ENCODE data around the gene MIEF2.
A peak's percentile ranks its signal among the peaks of the same experiment; 100 is the strongest.
"Not testable (repeated sequence)": the region's sequence is repeated elsewhere in the genome, so short reads cannot be mapped to it uniquely, and the experiment has no call there.

The MIEF2 gene

DNA sequence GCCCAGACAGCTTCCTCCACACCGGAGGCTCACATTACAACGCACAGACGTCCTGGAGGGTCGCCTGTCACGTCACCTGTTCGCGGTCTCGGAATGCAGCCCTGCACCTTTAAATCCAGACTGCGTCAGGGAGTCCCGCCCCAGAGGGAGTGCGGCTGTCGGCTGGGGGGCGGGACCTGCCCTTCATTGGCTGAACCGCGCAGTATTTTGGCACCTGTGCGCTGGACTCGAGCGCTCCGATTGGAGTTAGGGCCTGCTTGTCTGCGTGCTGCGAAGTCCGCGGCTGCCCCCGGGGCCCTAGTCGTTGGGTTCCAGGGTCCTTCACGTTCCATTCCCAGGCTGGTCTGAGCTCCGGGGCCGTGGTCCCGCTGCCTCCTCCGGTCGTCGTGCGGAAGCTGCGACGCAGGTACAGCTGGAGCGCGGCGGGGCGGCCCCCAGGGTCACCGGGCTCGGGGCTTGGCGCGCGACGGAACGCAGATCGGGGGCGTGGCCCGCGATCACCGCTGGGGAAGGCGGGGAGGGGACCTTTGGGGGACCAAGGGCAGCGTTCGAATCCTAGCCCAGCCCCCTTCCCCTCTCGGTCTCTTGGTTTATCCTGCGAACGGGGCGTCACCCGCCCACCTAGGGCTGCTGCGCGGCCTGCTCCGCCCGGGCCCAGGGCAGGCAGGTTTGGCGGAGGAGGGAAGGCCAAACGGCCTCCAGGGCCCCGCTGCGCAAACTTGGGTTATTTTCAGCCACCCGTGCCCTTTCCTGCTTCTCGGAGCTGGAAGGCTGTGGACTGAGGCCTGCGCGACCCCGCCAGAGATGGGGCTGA lies at the start of gene MIEF2:
TSS of gene MIEF2 (plus strand) at position 331 of the 814 bp plus-strand sequence. CDS start 2,059 bp downstream, outside the sequence.
- peak; percentile 65 for DNase-seq (ENCODE audit: low read depth)

GRCh38 chr17:18213666-18214270 lies 46.7 kb upstream of the MIEF2 start:
- no peak for DNase-seq (ENCODE audit: low read depth)

DNA sequence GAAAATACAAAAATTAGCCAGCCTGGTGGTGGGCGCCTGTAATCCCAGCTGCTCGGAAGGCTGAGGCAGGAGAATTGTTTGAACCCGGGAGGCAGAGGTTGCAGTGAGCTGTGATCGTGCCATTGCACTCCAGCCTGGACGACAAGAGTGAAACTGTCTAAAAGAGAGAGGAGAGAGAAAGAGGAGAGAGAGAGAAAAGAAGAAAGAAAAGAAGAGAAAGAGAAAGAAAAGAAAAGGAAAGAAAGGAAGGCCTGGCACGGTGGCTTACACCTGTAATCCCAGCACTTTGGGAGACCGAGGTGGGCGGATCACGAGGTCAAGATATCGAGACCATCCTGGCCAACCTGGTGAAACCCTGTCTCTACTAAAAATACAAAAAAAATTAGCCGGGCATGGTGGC lies 43.6 kb upstream of the MIEF2 start:
- DNase-seq (ENCODE audit: low read depth) = not testable (repeated sequence)

DNA sequence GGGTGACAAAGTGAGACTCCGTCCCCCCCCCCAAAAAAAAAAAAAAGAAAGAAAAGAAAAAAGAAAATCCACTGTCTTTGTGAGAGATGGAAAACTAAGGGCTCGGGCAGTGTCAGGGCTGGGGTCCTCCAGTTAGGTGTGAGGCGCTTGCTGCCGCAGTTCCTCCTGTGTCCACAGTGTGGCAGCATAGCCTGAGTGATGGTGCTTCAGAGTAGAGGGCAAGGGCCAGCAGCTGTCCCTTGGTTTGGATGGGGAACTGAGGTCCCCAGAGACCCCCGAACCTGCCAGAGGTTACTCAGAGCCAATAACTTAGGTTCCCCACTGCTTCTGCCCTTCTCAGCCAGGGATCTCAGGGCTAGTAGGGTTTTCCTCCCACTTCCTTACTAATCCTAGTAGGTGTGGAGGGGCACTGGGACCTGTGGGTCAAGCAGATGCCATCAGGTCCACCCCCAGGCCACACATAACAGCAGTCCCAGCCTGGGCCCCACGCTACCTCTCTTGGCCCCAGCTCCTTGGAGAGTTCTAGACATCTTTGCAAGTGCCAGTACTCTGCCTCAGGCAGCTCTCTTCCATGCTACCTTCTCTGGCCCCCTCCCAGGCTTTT lies 42.9 kb upstream of the MIEF2 start:
- no peak for DNase-seq (ENCODE audit: low read depth)

- no peak for DNase-seq (ENCODE audit: low read depth)
These were observed 41.6 kb upstream of the MIEF2 start for GRCh38 chr17:18218756-18219415.

DNA sequence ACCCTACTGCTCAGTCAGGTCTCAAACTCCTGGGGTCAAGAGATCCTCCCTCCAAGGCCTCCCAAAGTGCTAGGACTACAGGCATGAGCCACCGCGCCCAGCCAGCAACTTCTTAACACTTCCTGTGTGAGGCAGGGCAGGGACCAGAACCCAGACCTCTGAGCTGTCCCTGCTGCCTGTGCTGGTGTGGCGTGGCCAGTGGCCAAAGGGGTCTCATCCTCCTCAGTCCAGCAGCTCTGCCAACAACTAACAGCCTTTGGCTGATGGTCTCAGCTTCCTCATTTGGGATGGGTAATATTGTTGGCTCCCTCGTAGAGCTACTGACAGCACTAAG lies 36.4 kb upstream of the MIEF2 start:
- DNase-seq (ENCODE audit: low read depth) = no peak

DNA sequence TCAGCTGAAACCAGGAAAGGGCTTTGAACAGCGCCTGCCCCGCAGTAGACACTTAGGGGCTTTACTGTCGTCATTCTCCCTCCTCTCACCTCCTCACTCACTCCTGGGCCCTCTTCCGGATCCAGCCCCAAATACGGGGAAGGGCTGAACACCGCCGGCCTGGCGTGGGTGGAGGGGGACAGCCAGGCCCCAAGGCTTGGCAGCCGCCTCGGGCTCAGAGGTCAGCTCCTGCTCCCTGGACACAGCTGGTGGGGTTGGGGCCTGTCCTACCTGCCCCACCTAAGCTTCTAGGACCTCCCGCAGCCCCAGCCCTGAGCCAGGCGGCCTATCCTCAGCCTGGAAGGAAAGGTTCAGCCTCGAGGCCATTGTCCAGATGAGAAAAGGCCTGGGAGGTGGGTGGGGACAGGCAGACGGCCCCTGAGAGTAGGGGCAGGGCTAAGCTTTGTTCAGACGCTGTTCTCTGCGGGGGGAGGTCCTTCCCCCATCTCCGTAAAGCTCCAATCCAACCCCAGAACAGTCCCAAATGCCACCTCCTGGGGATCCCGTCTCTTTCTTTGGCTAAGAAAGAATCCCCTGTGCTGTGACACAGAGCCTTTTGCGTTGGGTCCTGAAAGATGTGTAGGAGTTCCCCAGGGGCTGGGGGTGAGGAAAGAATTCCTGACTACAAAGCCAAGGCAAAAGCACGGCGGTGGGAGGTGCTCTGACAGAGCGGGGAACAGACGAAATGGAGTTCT lies 35.9 kb upstream of the MIEF2 start:
- no peak for DNase-seq (ENCODE audit: low read depth)

DNA sequence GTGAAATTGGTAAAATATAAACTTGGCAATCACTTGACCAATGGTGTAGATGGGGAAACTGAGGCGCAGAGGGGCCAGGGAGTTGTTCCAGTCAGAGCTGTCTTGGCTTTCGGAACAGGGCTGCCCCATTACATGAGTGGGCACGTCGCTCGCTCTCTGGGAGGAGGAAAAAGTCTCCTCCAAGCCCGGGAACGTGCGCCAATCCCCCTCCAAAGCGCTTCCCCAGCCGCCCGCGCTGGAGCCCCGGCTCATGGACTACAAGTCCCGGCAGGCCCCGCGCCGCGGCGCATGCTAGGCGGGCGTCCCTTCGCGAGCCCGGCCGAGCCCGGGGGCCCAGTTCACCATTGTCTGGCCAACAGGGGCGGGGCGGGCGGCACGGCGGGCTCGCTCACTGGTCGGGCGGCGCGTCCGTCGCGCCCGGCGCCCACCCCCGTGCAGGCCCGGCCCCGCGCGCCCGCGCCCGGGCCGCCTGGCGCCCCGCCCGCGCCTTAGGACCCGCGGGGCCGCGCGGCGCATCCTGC lies 35.3 kb upstream of the MIEF2 start, which contains the start of gene LLGL1:
TSS of gene LLGL1 (plus strand) at position 515 of the 521 bp plus-strand sequence. CDS start 48 bp downstream, outside the sequence.
- DNase-seq (ENCODE audit: low read depth) = peak; percentile 38

GRCh38 chr17:18225642-18226283 lies 34.7 kb upstream of the MIEF2 start:
- no peak for DNase-seq (ENCODE audit: low read depth)

- DNase-seq (ENCODE audit: low read depth) = no peak
These were observed 34.0 kb upstream of the MIEF2 start for GRCh38 chr17:18226284-18226945.

GRCh38 chr17:18227635-18228034 lies 32.8 kb upstream of the MIEF2 start:
- no peak for DNase-seq (ENCODE audit: low read depth)

- no peak for DNase-seq (ENCODE audit: low read depth)
These were observed 32.2 kb upstream of the MIEF2 start for GRCh38 chr17:18228176-18228682.

GRCh38 chr17:18229254-18229653 lies 31.2 kb upstream of the MIEF2 start:
- DNase-seq (ENCODE audit: low read depth) = no peak

DNA sequence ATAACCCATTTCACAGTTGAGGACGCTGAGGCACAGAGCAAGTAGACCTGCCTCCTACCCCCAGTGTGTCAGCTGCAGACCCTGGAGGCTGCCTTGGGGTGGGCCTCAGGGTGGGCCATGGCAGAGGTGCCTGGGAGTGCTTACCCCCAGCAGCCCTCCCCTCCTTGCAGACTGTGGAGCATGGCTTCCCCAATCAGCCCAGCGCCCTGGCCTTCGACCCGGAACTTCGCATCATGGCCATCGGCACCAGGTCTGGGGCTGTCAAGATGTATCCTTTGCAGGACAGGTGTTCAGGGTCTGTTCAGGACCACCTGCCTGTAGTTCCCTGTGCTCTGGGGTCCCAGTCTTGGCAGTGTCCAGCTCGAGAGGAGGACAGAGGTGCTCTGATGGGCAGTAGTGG lies 30.7 kb upstream of the MIEF2 start:
- DNase-seq (ENCODE audit: low read depth) = no peak

- no peak for DNase-seq (ENCODE audit: low read depth)
These were observed 29.9 kb upstream of the MIEF2 start for GRCh38 chr17:18230288-18231141.

DNA sequence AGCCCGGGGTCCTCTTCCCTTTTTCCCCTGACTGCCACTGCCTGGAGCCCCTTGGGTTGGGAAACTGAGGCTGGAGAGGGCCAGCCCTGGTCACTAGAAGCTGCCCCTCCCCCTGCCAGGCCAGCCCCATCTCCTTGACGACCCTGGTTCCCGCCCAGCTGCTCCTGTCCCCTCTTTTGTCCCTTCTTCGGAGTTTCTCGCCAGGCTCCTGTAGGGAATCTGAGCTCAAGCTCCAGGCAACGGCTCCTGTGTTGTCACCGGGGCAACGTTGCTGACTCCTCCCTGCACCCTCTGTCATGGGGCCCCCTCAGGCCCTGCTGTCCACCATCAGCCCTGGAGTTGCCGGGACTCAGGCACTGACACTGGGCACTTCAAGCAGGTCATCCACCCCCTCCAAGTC lies 29.3 kb upstream of the MIEF2 start:
- DNase-seq (ENCODE audit: low read depth) = no peak

- DNase-seq (ENCODE audit: low read depth) = no peak
These were observed 26.5 kb upstream of the MIEF2 start for GRCh38 chr17:18233803-18234518.

DNA sequence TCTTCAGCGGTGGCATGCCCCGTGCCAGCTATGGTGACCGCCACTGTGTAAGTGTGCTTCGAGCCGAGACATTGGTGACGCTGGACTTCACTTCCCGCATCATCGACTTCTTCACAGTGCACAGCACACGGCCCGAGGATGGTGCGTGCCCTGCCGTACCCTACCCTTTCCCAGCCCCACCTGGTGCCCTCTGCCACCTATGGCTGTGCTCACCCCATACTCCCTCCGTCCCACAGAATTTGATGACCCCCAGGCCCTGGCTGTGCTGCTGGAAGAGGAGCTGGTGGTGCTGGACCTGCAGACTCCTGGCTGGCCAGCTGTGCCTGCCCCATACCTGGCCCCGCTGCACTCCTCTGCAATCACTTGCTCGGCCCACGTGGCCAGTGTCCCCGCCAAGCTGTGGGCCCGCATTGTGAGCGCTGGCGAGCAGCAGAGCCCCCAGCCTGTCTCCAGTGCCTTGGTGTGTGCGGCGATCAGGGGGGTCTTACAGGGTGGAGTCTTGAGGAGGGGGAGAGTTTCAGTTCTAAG lies 25.5 kb upstream of the MIEF2 start:
- DNase-seq (ENCODE audit: low read depth) = no peak

All from GM04503 (cell line).